HCT116 (cell line): ENCODE results near the gene LCA5L. TPM values are rescaled to one million over a fixed set of nuclear protein-coding genes. Genes with fewer than 3 reads are reported as not detected.

Experiments
- ATAC-seq: fragments of 200-7000 bp; cut with Tn5 transposase; 2 replicates; pipeline ENCODE4 v1.9.1; 2020; ENCODE audit warnings: mild to moderate bottlenecking, moderate library complexity
- BruUV-seq: library from RNA; stranded (reverse); fragments of 400-500 nt; replicated peaks from 2 replicates; lab custom pipeline; 2021; lab: Mats Ljungman, UMichigan
- CTCF ChIA-PET: fragments of 300-600 bp; sonication (Branson Sonifier 250); formaldehyde crosslinking; loops from one replicate; lab custom pipeline; 2021; ENCODE audit warnings: antibody characterized with exemption; lab: Charles Lee
- POLR2A ChIA-PET: fragments of 300-600, 350-600 bp; sonication (Branson Sonifier 250); formaldehyde crosslinking; loops from one replicate; lab custom pipeline; 2021; ENCODE audit warnings: antibody characterized with exemption; lab: Charles Lee
- RAD21 ChIA-PET, 2 experiments: fragments of 300-600 bp; sonication (Branson Sonifier 250); formaldehyde crosslinking; loops; one replicate each; lab custom pipeline; 2023; ENCODE audit warnings: low total read pairs in 2 of 2; ENCODE audit not compliant: uncharacterized antibody in 2 of 2, unreplicated experiment in 2 of 2, low non-redundant PET in 1 of 2; lab: Charles Lee
- DNase-seq: peaks from one replicate; pipeline ENCODE4 v3.0.0-alpha.2; 2010; ENCODE audit warnings: low read depth, low spot score
- H2AFZ ChIP-seq: fragments of 200-600 bp; shearing (Covaris generic), sonication (generic); 2 replicates; pipeline ENCODE4 v1.6.1; 2017; ENCODE audit warnings: low read depth, mixed run types, mixed read lengths, antibody characterized with exemption, low read length; ENCODE audit not compliant: poor library complexity, severe bottlenecking
- H3K27ac ChIP-seq: 2 replicates; pipeline ENCODE4 v1.5.1; 2012; ENCODE audit warnings: low read depth, low read length
- H3K27me3 ChIP-seq: fragments of 200-600 bp; sonication (generic); 2 replicates; pipeline ENCODE4 v1.6.1; 2016; ENCODE audit warnings: mixed run types, low read length, mixed read lengths; ENCODE audit not compliant: insufficient read depth
- H3K36me3 ChIP-seq, 2 experiments: fragments of 200-500 bp in 1 of 2; fragments of 200-600 bp in 1 of 2; sonication (Bioruptor generic) in 1 of 2; sonication (generic) in 1 of 2; 2 replicates each; pipeline versions ENCODE4 v1.5.1 to v1.6.1; 2014 to 2016; ENCODE audit warnings: low read length in 2 of 2, inconsistent platforms in 1 of 2, mixed read lengths in 1 of 2, mixed run types in 1 of 2; ENCODE audit not compliant: insufficient read depth in 2 of 2, control insufficient read depth in 1 of 2
- H3K4me1 ChIP-seq, 2 experiments: fragments of 200-600 bp in 1 of 2; sonication (generic) in 1 of 2; 2 replicates each; pipeline versions ENCODE4 v1.5.1 to v1.6.1; 2012 to 2017; ENCODE audit warnings: low read length in 2 of 2, inconsistent platforms in 1 of 2, mild to moderate bottlenecking in 1 of 2, mixed read lengths in 1 of 2, mixed run types in 1 of 2, moderate library complexity in 1 of 2; ENCODE audit not compliant: insufficient read depth in 2 of 2, control insufficient read depth in 1 of 2
- H3K4me2 ChIP-seq: fragments of 200-600 bp; sonication (generic); 2 replicates; pipeline ENCODE4 v1.6.1; 2017; ENCODE audit warnings: mixed run types, low read length, mixed read lengths
- H3K4me3 ChIP-seq, 2 experiments: fragments of 200-600 bp in 1 of 2; sonication (generic) in 1 of 2; replicated peaks in 1 of 2; 2 replicates each; pipeline ENCODE4 v1.5.1; 2011 to 2016; ENCODE audit warnings: low read length in 2 of 2, control low read depth in 1 of 2, low read depth in 1 of 2, mild to moderate bottlenecking in 1 of 2, mixed read lengths in 1 of 2, mixed run types in 1 of 2
- H3K79me2 ChIP-seq: fragments of 200-600 bp; sonication (generic); 2 replicates; pipeline ENCODE4 v1.6.1; 2017; ENCODE audit warnings: mild to moderate bottlenecking, mixed run types, low read length, moderate library complexity, mixed read lengths; ENCODE audit not compliant: insufficient read depth
- H3K9ac ChIP-seq: fragments of 200-600 bp; sonication (generic); 2 replicates; pipeline ENCODE4 v1.6.1; 2016; ENCODE audit warnings: low read length, mixed read lengths
- H3K9me2 ChIP-seq: fragments of 200-600 bp; sonication (generic), shearing (Covaris generic); 2 replicates; pipeline ENCODE4 v1.6.1; 2017; ENCODE audit warnings: mixed run types, mild to moderate bottlenecking, moderate library complexity; ENCODE audit not compliant: insufficient read depth
- H3K9me3 ChIP-seq, 2 experiments: fragments of 200-500 bp in 1 of 2; fragments of 200-600 bp in 1 of 2; sonication (Bioruptor generic) in 1 of 2; sonication (generic) in 1 of 2; 2 replicates each; pipeline ENCODE4 v1.6.1; 2014 to 2017; ENCODE audit warnings: low read length in 2 of 2, mixed read lengths in 2 of 2, inconsistent platforms in 1 of 2, low read depth in 1 of 2, mild to moderate bottlenecking in 1 of 2, mixed run types in 1 of 2, moderate library complexity in 1 of 2; ENCODE audit not compliant: control insufficient read depth in 1 of 2, insufficient read depth in 1 of 2
- H4K20me1 ChIP-seq: fragments of 200-600 bp; sonication (generic), shearing (Covaris generic); 2 replicates; pipeline ENCODE4 v1.6.1; 2017; ENCODE audit warnings: mixed run types, mild to moderate bottlenecking, moderate library complexity; ENCODE audit not compliant: insufficient read depth
- ELF1 ChIP-seq: IDR thresholded peaks from 2 replicates; pipeline ENCODE4 v1.6.1; 2012; ENCODE audit warnings: low read depth, borderline replicate concordance
- EZH2 ChIP-seq: fragments of 200-600 bp; sonication (generic); IDR thresholded peaks from 2 replicates; pipeline ENCODE4 v1.6.1; 2017; ENCODE audit warnings: antibody characterized with exemption, mixed run types
- FOSL1 ChIP-seq: IDR thresholded peaks from 2 replicates; pipeline ENCODE4 v1.6.1; 2012; ENCODE audit warnings: low read depth
- POLR2A ChIP-seq: IDR thresholded peaks from 2 replicates; pipeline ENCODE4 v1.7.0; 2011; ENCODE audit warnings: borderline replicate concordance; ENCODE audit not compliant: insufficient read depth, insufficient read length; ENCODE audit errors: extremely low read depth
- RAD21 ChIP-seq: IDR thresholded peaks from 2 replicates; pipeline ENCODE4 v1.6.1; 2012; ENCODE audit warnings: low read depth, mild to moderate bottlenecking
- SIN3A ChIP-seq: IDR thresholded peaks from 2 replicates; pipeline ENCODE4 v1.6.1; 2012; ENCODE audit warnings: low read depth
- SP1 ChIP-seq: IDR thresholded peaks from 2 replicates; pipeline ENCODE4 v1.6.1; 2012; ENCODE audit warnings: low read depth
- ZNF274 ChIP-seq: fragments of 200-500 bp; sonication (Bioruptor generic); IDR thresholded peaks from 2 replicates; pipeline ENCODE4 v1.6.1; 2014; ENCODE audit warnings: mild to moderate bottlenecking, low read depth, low read length, inconsistent platforms
- intact Hi-C: fragments of 100-400 bp; cut with micrococcal nuclease; formaldehyde crosslinking; loops from 2 replicates; pipeline ENCODE4 v1.10.0; 2022
- total RNA-seq: library from RNA; stranded (reverse); gene quantifications from one replicate; pipeline ENCODE4 v1.2.1, GENCODE V29; 2021; ENCODE audit not compliant: unreplicated experiment
- TF ChIP-seq, protein P1 (sequence below): IDR thresholded peaks from 2 replicates; pipeline ENCODE4 v1.6.1; 2012
- TF ChIP-seq, protein P2 (sequence below), 3 experiments: fragments of 200-600 bp in 1 of 3; sonication (generic) in 1 of 3; IDR thresholded peaks in 2 of 3; conservative IDR thresholded peaks in 1 of 3; 2 replicates each; pipeline ENCODE4 v1.5.1; 2012 to 2017; ENCODE audit warnings: low read depth in 2 of 3, low read length in 2 of 3, antibody characterized with exemption in 1 of 3, borderline replicate concordance in 1 of 3, control low read depth in 1 of 3, mild to moderate bottlenecking in 1 of 3, mixed read lengths in 1 of 3, mixed run types in 1 of 3, moderate library complexity in 1 of 3; ENCODE audit not compliant: insufficient read depth in 1 of 3

The LCA5L gene
- total RNA-seq, 1 experiment from 2014 or later = 1.9 TPM

DNA sequence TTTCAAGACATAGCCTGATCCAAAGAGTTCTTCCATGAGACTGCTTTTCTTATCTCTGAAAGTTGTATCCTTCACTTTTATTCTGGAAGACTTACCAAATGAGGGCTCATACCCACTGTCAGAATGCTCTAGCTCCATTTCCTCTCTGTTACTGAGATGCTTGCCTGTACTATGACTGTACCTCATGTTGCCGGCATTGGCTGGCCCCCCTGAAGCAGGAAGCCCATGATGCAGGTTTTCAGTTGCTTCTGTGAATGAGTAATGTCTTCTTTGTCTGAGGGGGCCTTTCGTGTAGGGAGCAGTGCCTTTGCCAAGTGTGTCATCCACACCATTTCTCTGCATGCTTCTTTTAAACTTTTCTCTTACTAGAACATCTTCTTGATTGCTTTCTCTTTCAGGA, 39.5 kb downstream of the LCA5L start:
- intact Hi-C loops = no loop called here
- Histone ChIP-seq H2AFZ (no peak overlapping the region), H3K4me2 (no peak overlapping the region), H3K79me2 (no peaks in the 10 kb centered on the region), H4K20me1 (no peaks in the 10 kb centered on the region), H3K9ac (no peak overlapping the region), H3K36me3 (peaks cover 4 to 8% of the 10 kb centered on the region in 2 experiments; a peak in 1 of 4 replicates), H3K9me3 (peaks cover 0 to 9% of the 10 kb centered on the region in 2 experiments; a peak in 2 of 4 replicates), H3K4me1 (no peaks in the 10 kb centered on the region), H3K27me3 (no peaks in the 10 kb centered on the region), H3K9me2 (no peaks in the 10 kb centered on the region), H3K27ac (no peak overlapping the region), H3K4me3 (no peak overlapping the region)
- BruUV-seq = no TSS peak
- CTCF ChIA-PET = no interaction called here
- ATAC-seq (no peak), DNase-seq (no peak)
- RAD21 ChIA-PET = interaction anchor here in 1 of 2 experiments (0.5 kb wide), 1 partner anchor 17 kb away, joined by 3 read pairs; no protein-coding TSS in a partner anchor
- POLR2A ChIA-PET = no interaction called here
- TF ChIP-seq SP1 = no peak
- no peak for TF ChIP-seq FOSL1
- TF ChIP-seq, protein P1, sequence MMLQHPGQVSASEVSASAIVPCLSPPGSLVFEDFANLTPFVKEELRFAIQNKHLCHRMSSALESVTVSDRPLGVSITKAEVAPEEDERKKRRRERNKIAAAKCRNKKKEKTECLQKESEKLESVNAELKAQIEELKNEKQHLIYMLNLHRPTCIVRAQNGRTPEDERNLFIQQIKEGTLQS = no peak

DNA sequence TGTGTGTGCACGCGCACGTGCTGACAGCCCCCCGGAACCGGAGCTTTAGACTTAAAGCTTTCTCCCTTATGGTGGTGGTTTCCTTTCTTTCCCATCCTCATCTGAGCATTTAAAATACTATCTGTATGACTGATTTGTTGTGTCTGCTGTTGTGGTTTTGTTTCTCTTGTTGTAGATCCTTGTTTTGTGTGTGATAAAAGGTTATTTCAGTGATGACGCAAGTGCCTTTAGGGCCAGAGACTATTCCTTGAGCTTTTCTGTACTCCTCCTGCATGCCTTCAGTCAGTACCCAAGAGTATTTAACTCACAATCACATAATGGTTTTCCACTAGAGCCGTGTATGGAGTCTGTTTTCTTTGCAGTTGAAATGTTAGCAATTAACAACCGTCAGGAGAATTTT, 45.4 kb downstream of the LCA5L start:
- H3K79me2 ChIP-seq = no peaks in the 10 kb centered on the region
- H3K9me2 ChIP-seq = no peaks in the 10 kb centered on the region
- H4K20me1 ChIP-seq = no peaks in the 10 kb centered on the region
- CTCF ChIA-PET = no interaction called here
- H3K4me1 ChIP-seq = no peaks in the 10 kb centered on the region
- no peak for TF ChIP-seq RAD21
- TF ChIP-seq SIN3A = no peak
- no peak for TF ChIP-seq POLR2A
- TF ChIP-seq EZH2 = no peak
- no peak for TF ChIP-seq ZNF274
- TF ChIP-seq, protein P1 = no peak
- TF ChIP-seq ELF1 = no peak
- TF ChIP-seq, protein P2, sequence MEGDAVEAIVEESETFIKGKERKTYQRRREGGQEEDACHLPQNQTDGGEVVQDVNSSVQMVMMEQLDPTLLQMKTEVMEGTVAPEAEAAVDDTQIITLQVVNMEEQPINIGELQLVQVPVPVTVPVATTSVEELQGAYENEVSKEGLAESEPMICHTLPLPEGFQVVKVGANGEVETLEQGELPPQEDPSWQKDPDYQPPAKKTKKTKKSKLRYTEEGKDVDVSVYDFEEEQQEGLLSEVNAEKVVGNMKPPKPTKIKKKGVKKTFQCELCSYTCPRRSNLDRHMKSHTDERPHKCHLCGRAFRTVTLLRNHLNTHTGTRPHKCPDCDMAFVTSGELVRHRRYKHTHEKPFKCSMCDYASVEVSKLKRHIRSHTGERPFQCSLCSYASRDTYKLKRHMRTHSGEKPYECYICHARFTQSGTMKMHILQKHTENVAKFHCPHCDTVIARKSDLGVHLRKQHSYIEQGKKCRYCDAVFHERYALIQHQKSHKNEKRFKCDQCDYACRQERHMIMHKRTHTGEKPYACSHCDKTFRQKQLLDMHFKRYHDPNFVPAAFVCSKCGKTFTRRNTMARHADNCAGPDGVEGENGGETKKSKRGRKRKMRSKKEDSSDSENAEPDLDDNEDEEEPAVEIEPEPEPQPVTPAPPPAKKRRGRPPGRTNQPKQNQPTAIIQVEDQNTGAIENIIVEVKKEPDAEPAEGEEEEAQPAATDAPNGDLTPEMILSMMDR (IDR thresholded peaks at IDR 0.05 in 2 of 3, conservative IDR thresholded peaks at IDR 0.05 in 1 of 3; ENCODE audit: borderline replicate concordance in 1 of 3, insufficient read depth in 1 of 3, low read depth in 2 of 3, low read length in 2 of 3) = no peak
- TF ChIP-seq, all 23 proteins: peak for 0
- H3K4me3 ChIP-seq = no peak overlapping the region
- H3K9ac ChIP-seq = no peak overlapping the region
- no peaks in the 10 kb centered on the region for H3K9me3 ChIP-seq
- ATAC-seq (no peak), DNase-seq (no peak)
- H2AFZ ChIP-seq = no peak overlapping the region
- ChIA-PET POLR2A (no interaction called here), RAD21 (no interaction called here)
- H3K27me3 ChIP-seq = no peaks in the 10 kb centered on the region
- no TSS peak for BruUV-seq
- H3K36me3 ChIP-seq = peaks cover 0 to 4% of the 10 kb centered on the region in 2 experiments; a peak in 1 of 4 replicates
- H3K4me2 ChIP-seq = no peak overlapping the region
- H3K27ac ChIP-seq = no peak overlapping the region
- intact Hi-C loops = no loop called here
